A549 (cell line): ENCODE data around the gene ADGRG2. TPM values are rescaled to one million over a fixed set of nuclear protein-coding genes. Genes with fewer than 3 reads are reported as not detected.

Source experiments
- ATAC-seq, 2 experiments: fragments of 200-7000 bp in 1 of 2; fragments of >200 bp in 1 of 2; cut with Nextera tagmentation in 1 of 2; cut with Tn5 transposase in 1 of 2; 3 replicates each; pipeline versions ENCODE4 v1.8.0 to v1.9.1; 2018 to 2020; ENCODE audit warnings: mild to moderate bottlenecking in 1 of 2, moderate library complexity in 1 of 2
- CTCF ChIA-PET: fragments of 300-600 bp; sonication (Branson Sonifier 250); formaldehyde crosslinking; extraction: SDS; loops from one replicate; lab custom pipeline; 2021; ENCODE audit warnings: antibody characterized with exemption, inconsistent platforms; lab: Yijun Ruan, JAX
- POLR2A ChIA-PET: fragments of 350-600 bp; formaldehyde crosslinking; extraction: SDS; loops from one replicate; lab custom pipeline; 2021; ENCODE audit warnings: antibody characterized with exemption, inconsistent platforms; lab: Yijun Ruan, JAX
- DNase-seq, 2 experiments: peaks; one replicate each; pipeline versions ENCODE4 v3.0.0 to v3.0.0-alpha.2; 2011 to 2016; ENCODE audit warnings: low read depth in 1 of 2, low spot score in 1 of 2
- FAIRE-seq: peaks from 2 replicates; lab custom pipeline; 2011; peaks lifted over from hg19 to GRCh38; lab: Jason Lieb, UNC
- H3K27ac ChIP-seq, 2 experiments: fragments of >200 bp; sonication (Bioruptor Twin); formaldehyde crosslinking; 3 replicates each; pipeline ENCODE4 v1.5.1; 2016 to 2017
- H3K4me1 ChIP-seq: fragments of >200 bp; sonication (Bioruptor Twin); formaldehyde crosslinking; 3 replicates; pipeline ENCODE4 v1.6.1; 2016
- H3K4me2 ChIP-seq: fragments of >200 bp; sonication (Bioruptor Twin); formaldehyde crosslinking; 3 replicates; pipeline ENCODE4 v1.6.1; 2016
- H3K4me3 ChIP-seq: fragments of >200 bp; sonication (Bioruptor Twin); formaldehyde crosslinking; 3 replicates; pipeline ENCODE4 v1.5.1; 2016
- H3K9me3 ChIP-seq: fragments of >200 bp; sonication (Bioruptor Twin); formaldehyde crosslinking; 3 replicates; pipeline ENCODE4 v1.6.1; 2016
- BCL3 ChIP-seq: fragments of >200 bp; sonication (Bioruptor Twin); formaldehyde crosslinking; IDR thresholded peaks from 3 replicates; pipeline ENCODE4 v1.6.1; 2016
- EHMT2 ChIP-seq: fragments of 200-600 bp; sonication (generic); IDR thresholded peaks from 2 replicates; pipeline ENCODE4 v1.6.1; 2016; ENCODE audit warnings: antibody characterized with exemption, low read depth, mild to moderate bottlenecking, moderate library complexity
- ESRRA ChIP-seq: fragments of 150-350 bp; IDR thresholded peaks from 2 replicates; pipeline ENCODE4 v1.6.1; 2014; ENCODE audit warnings: mild to moderate bottlenecking, low read length, borderline replicate concordance
- FOSB ChIP-seq: fragments of 250-450 bp; sonication (Bioruptor Pico); IDR thresholded peaks from 2 replicates; pipeline ENCODE4 v1.5.0; 2020; ENCODE audit warnings: mild to moderate bottlenecking, moderate library complexity
- FOSL2 ChIP-seq, 2 experiments: fragments of 450-650 bp in 1 of 2; fragments of >200 bp in 1 of 2; sonication (Bioruptor Twin) in 1 of 2; formaldehyde crosslinking; IDR thresholded peaks; 2 replicates each; pipeline versions ENCODE4 v1.5.0 to v1.6.1; 2016 to 2020; ENCODE audit warnings: mild to moderate bottlenecking in 1 of 2, moderate library complexity in 1 of 2
- GATA3 ChIP-seq: IDR thresholded peaks from 2 replicates; pipeline ENCODE4 v1.6.1; 2012; ENCODE audit warnings: borderline replicate concordance
- JUN ChIP-seq, 2 experiments: fragments of >200 bp; sonication (Bioruptor Twin); formaldehyde crosslinking; IDR thresholded peaks; 2 replicates in 1 of 2; 3 replicates in 1 of 2; pipeline ENCODE4 v1.6.1; 2016 to 2017
- MAFK ChIP-seq: fragments of 450-650 bp; IDR thresholded peaks from 2 replicates; pipeline ENCODE4 v1.6.1; 2014; ENCODE audit not compliant: partially characterized antibody
- NFE2L2 ChIP-seq: fragments of 150-350 bp; conservative IDR thresholded peaks from 2 replicates; pipeline ENCODE4 v1.6.1; 2014; ENCODE audit warnings: low read length
- NR3C1 ChIP-seq: fragments of >200 bp; sonication (Bioruptor Twin); formaldehyde crosslinking; IDR thresholded peaks from 3 replicates; pipeline ENCODE4 v1.6.1; 2017
- PHF8 ChIP-seq: fragments of 200-600 bp; sonication (generic); IDR thresholded peaks from 2 replicates; pipeline ENCODE4 v1.6.1; 2016; ENCODE audit warnings: low read depth, mild to moderate bottlenecking, antibody characterized with exemption, moderate library complexity, borderline replicate concordance
- POLR2A ChIP-seq: IDR thresholded peaks from 2 replicates; pipeline ENCODE4 v1.6.1; 2012; ENCODE audit warnings: mild to moderate bottlenecking, low read length
- POLR2AphosphoS2 ChIP-seq: conservative IDR thresholded peaks from 2 replicates; pipeline ENCODE4 v1.6.1; 2012; ENCODE audit warnings: low read length, improper control_type of control experiment, inconsistent platforms
- RAD21 ChIP-seq, 2 experiments: fragments of >200 bp in 1 of 2; sonication (Bioruptor Twin) in 1 of 2; formaldehyde crosslinking in 1 of 2; IDR thresholded peaks in 1 of 2; conservative IDR thresholded peaks in 1 of 2; 2 replicates in 1 of 2; 3 replicates in 1 of 2; pipeline ENCODE4 v1.6.1; 2012 to 2018; ENCODE audit warnings: inconsistent platforms in 1 of 2
- RFX5 ChIP-seq: fragments of 450-650 bp; IDR thresholded peaks from 2 replicates; pipeline ENCODE4 v1.7.1; 2014; ENCODE audit warnings: antibody characterized with exemption, mild to moderate bottlenecking, moderate library complexity
- RNF2 ChIP-seq: fragments of 200-600 bp; sonication (generic); IDR thresholded peaks from 2 replicates; pipeline ENCODE4 v1.6.1; 2016; ENCODE audit warnings: low read depth, mild to moderate bottlenecking, antibody characterized with exemption, moderate library complexity, borderline replicate concordance
- SREBF2 ChIP-seq: fragments of 450-650 bp; IDR thresholded peaks from 2 replicates; pipeline ENCODE4 v1.6.1; 2014; ENCODE audit warnings: mild to moderate bottlenecking, moderate library complexity
- TFCP2L1 ChIP-seq: fragments of 250-450 bp; sonication (Bioruptor Pico); IDR thresholded peaks from 2 replicates; pipeline ENCODE4 v1.5.0; 2021; ENCODE audit warnings: mild to moderate bottlenecking
- TP53 ChIP-seq: fragments of 250-450 bp; sonication (Bioruptor Pico); IDR thresholded peaks from 2 replicates; pipeline ENCODE4 v1.5.0; 2021; ENCODE audit warnings: mild to moderate bottlenecking, moderate library complexity
- ZC3H11A ChIP-seq: fragments of 450-650 bp; IDR thresholded peaks from 2 replicates; pipeline ENCODE4 v1.6.1; 2014; ENCODE audit warnings: antibody characterized with exemption, mild to moderate bottlenecking
- ZFP36 ChIP-seq: fragments of 450-650 bp; IDR thresholded peaks from 2 replicates; pipeline ENCODE4 v1.6.1; 2014; ENCODE audit warnings: borderline replicate concordance; ENCODE audit not compliant: partially characterized antibody
- ZSCAN20 ChIP-seq: fragments of 250-450 bp; sonication (Bioruptor Pico); IDR thresholded peaks from 2 replicates; pipeline ENCODE4 v1.8.0; 2022; ENCODE audit warnings: mild to moderate bottlenecking, moderate library complexity
- WGBS: methylation state at CpG from one replicate; pipeline ENCODE4 v1.1.6; 2017; ENCODE audit errors: missing lambda C conversion rate; 5-methylcytosine and 5-hydroxymethylcytosine counted together
- polyA plus RNA-seq, 4 experiments: library from polyadenylated mRNA; depleted of rRNA in 3 of 4; stranded (reverse); fragments of >200 nt; fragmentation: RNase III in 1 of 4; extraction: RNeasy Plus Mini Kit Qiagen cat#74134 plus additional on column Dnase treatment in 1 of 4; gene quantifications; 2 replicates in 3 of 4; 3 replicates in 1 of 4; pipeline ENCODE4 v1.2.3, GENCODE V29; 2011 to 2017
- TF ChIP-seq, protein P1 (sequence below): fragments of 250-450 bp; sonication (Bioruptor Pico); IDR thresholded peaks from 2 replicates; pipeline ENCODE4 v1.5.0; 2020; ENCODE audit warnings: low read depth, mild to moderate bottlenecking, moderate library complexity
- TF ChIP-seq, protein P2 (sequence below): IDR thresholded peaks from 2 replicates; pipeline ENCODE4 v1.6.1; 2012
- TF ChIP-seq, protein P3 (sequence below): fragments of 450-650 bp; IDR thresholded peaks from 2 replicates; pipeline ENCODE4 v1.6.1; 2014; ENCODE audit warnings: antibody characterized with exemption
- TF ChIP-seq, protein P4 (sequence below): IDR thresholded peaks from 2 replicates; pipeline ENCODE4 v1.6.1; 2012; ENCODE audit warnings: low read depth, borderline replicate concordance

The ADGRG2 gene
- polyA plus RNA-seq, 2 of the 4 experiments (the other 2 are of a cell fraction) = 5.2 to 10.3 TPM

- TF ChIP-seq MAFK (peak; percentile 74), FOSL2 (IDR thresholded peaks at IDR 0.05) (no peak), FOSL2 (CRISPR knock-in tag; IDR thresholded peaks at IDR 0.05) (peak; percentile 75; the same call in 1 of the 2 replicates), RFX5 (no peak), NR3C1 (no peak), ESRRA (no peak), POLR2AphosphoS2 (no peak), GATA3 (peak; percentile 26; the same call in 1 of the 2 replicates), TP53 (CRISPR knock-in tag) (no peak)
- TF ChIP-seq, protein P1, sequence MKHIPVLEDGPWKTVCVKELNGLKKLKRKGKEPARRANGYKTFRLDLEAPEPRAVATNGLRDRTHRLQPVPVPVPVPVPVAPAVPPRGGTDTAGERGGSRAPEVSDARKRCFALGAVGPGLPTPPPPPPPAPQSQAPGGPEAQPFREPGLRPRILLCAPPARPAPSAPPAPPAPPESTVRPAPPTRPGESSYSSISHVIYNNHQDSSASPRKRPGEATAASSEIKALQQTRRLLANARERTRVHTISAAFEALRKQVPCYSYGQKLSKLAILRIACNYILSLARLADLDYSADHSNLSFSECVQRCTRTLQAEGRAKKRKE (CRISPR knock-in tag) = no peak
- TF ChIP-seq, protein P2, sequence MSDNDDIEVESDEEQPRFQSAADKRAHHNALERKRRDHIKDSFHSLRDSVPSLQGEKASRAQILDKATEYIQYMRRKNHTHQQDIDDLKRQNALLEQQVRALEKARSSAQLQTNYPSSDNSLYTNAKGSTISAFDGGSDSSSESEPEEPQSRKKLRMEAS = no peak
- ChIA-PET CTCF (interaction anchor here (1.0 kb wide), 1 partner anchor 58 kb away, joined by 3 read pairs; the partner anchor contains the start of gene ADGRG2), POLR2A (no interaction called here)
- no peak overlapping the region for H3K4me3 ChIP-seq
- peaks cover 27% of the 10 kb centered on the region for H3K4me1 ChIP-seq
- peak overlapping the region; percentile 46 for H3K4me2 ChIP-seq
- ATAC-seq (peak; percentile 83 to 86), DNase-seq (peak; percentile 8 to 51), FAIRE-seq (no peak)
- H3K27ac ChIP-seq = peak overlapping the region; percentile 63 to 79
- no peaks in the 10 kb centered on the region for H3K9me3 ChIP-seq
- WGBS = 28% methylated on average over 5 of the region's 6 CpGs
These were observed 58.1 kb downstream of the ADGRG2 start for GRCh38 chrX:19064175-19064574.

DNA sequence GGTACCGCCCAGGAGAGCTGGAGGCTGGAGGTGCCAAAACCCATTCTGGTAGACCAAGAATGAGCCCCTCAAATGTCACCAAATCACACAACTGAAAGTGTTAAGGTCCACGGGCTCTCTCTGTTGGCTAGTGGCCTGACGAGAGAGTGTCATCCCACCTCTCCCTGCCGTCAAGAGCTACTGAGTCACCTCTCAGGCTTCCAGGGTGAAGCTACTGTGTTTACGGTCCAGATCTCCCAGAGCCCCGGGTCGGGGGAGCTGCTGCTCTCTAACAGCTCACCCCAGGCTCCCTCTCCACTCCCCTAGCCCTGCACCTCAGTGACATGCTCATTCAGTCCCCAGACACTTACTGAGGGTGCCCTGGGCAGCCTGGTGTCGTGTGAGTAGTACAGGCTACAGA lies 59.2 kb downstream of the ADGRG2 start:
- peak overlapping the region; percentile 46; the same call in 2 of the 3 replicates for H3K4me2 ChIP-seq
- no peak for TF ChIP-seq ZSCAN20 (CRISPR knock-in tag)
- no peak for TF ChIP-seq FOSL2 (IDR thresholded peaks at IDR 0.05)
- TF ChIP-seq FOSL2 (CRISPR knock-in tag; IDR thresholded peaks at IDR 0.05) = 0 out of 2 replicates have a peak, but pooled peaks have one; percentile 15
- peak overlapping the region; percentile 63 to 79 for H3K27ac ChIP-seq
- DNase-seq (peak; percentile 20 to 26), FAIRE-seq (peak; percentile 43), ATAC-seq (peak; percentile 68 to 82; a peak in 5 of 6 replicates)
- H3K9me3 ChIP-seq = no peaks in the 10 kb centered on the region
- ChIA-PET CTCF (interaction anchor here (1.2 kb wide), 1 partner anchor 23 kb away, joined by 3 read pairs; no protein-coding TSS in a partner anchor), POLR2A (no interaction called here)
- no peak overlapping the region for H3K4me3 ChIP-seq
- H3K4me1 ChIP-seq = peaks cover 28% of the 10 kb centered on the region
- 44% methylated on average over 4 of the region's 8 CpGs for WGBS

- ATAC-seq = no peak
- Histone ChIP-seq H3K4me2 (no peak overlapping the region), H3K27ac (no peak overlapping the region; a peak in 1 of 6 replicates), H3K4me3 (no peak overlapping the region), H3K4me1 (peaks cover 23% of the 10 kb centered on the region), H3K9me3 (no peaks in the 10 kb centered on the region)
- no peak for FAIRE-seq
- ChIA-PET CTCF (interaction anchor here (0.6 kb wide), 1 partner anchor 583 kb away, joined by 3 read pairs; no protein-coding TSS in a partner anchor), POLR2A (no interaction called here)
- TF ChIP-seq BCL3 (no peak), RNF2 (no peak), ZC3H11A (no peak), EHMT2 (no peak), POLR2A (no peak), ZFP36 (no peak), GATA3 (no peak), FOSB (CRISPR knock-in tag) (no peak), NR3C1 (no peak), MAFK (no peak), TFCP2L1 (CRISPR knock-in tag) (no peak), JUN (IDR thresholded peaks at IDR 0.05) (no peak), PHF8 (no peak), RAD21 (conservative IDR thresholded peaks at IDR 0.05 in 1 of 2, IDR thresholded peaks at IDR 0.05 in 1 of 2) (no peak), SREBF2 (no peak), NFE2L2 (no peak)
- TF ChIP-seq, protein P3, sequence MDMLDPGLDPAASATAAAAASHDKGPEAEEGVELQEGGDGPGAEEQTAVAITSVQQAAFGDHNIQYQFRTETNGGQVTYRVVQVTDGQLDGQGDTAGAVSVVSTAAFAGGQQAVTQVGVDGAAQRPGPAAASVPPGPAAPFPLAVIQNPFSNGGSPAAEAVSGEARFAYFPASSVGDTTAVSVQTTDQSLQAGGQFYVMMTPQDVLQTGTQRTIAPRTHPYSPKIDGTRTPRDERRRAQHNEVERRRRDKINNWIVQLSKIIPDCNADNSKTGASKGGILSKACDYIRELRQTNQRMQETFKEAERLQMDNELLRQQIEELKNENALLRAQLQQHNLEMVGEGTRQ = no peak
- TF ChIP-seq, protein P4, sequence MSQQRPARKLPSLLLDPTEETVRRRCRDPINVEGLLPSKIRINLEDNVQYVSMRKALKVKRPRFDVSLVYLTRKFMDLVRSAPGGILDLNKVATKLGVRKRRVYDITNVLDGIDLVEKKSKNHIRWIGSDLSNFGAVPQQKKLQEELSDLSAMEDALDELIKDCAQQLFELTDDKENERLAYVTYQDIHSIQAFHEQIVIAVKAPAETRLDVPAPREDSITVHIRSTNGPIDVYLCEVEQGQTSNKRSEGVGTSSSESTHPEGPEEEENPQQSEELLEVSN = no peak
- TF ChIP-seq, protein P1 (CRISPR knock-in tag) = no peak
- DNase-seq = no peak
- WGBS = 95% methylated on average over 6 of the region's 6 CpGs
These were observed 63.2 kb downstream of the ADGRG2 start for GRCh38 chrX:19059067-19059466.
